GM19238 (cell line): Measurements from ENCODE around the gene TFB2M.
A peak's percentile ranks its signal among the peaks of the same experiment; 100 is the strongest.
"Not testable (repeated sequence)": the region's sequence is repeated elsewhere in the genome, so short reads cannot be mapped to it uniquely, and the experiment has no call there.

Experiments used
- DNase-seq: peaks from one replicate; pipeline ENCODE4 v3.0.0; 2011; ENCODE audit warnings: low spot score; ENCODE audit not compliant: insufficient read length

Gene TFB2M

GRCh38 chr1:246566128-246566812 lies at the start of gene TFB2M, which contains the start of gene CNST:
TFB2M (minus strand) TSS chr1:246566261; CDS start chr1:246566138, 123 bp downstream.
CNST (plus strand) TSS chr1:246566456; CDS start chr1:246591563, 25,107 bp downstream.
- DNase-seq = peak; percentile 78

DNA sequence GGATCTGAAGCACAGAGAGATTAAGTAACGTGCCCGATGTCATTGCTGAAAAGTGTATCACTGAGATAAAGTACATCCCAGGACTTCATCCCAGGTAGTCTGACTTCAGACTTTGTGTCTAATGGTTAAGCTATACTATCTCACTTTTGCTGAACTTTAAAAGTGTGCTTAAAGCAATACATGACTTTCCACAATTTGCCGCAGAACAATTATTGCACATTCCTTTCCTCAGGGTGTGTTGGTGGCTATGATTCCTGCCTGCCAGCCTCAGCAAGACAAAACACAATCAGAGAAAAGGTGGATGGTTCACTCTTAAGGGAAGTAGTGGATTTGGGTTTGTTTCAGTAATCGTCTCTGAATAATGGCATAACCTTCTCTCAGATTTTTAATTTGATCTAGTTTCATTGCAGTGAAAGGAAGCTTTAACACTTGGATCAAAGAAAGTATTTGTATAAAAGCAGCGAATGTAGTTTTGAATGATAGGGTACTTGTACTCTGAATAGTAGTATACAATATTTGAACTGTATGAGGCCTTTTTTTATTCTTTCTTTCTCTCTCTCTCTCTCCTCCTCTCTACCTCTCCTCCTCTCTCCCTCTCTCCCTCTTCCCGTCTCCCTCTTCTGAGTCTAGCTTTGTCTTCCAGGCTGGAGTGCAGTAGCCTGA lies 47.2 kb upstream of the TFB2M start:
- no peak for DNase-seq

GRCh38 chr1:246609632-246610031 lies 43.6 kb upstream of the TFB2M start:
- DNase-seq = no peak

DNA sequence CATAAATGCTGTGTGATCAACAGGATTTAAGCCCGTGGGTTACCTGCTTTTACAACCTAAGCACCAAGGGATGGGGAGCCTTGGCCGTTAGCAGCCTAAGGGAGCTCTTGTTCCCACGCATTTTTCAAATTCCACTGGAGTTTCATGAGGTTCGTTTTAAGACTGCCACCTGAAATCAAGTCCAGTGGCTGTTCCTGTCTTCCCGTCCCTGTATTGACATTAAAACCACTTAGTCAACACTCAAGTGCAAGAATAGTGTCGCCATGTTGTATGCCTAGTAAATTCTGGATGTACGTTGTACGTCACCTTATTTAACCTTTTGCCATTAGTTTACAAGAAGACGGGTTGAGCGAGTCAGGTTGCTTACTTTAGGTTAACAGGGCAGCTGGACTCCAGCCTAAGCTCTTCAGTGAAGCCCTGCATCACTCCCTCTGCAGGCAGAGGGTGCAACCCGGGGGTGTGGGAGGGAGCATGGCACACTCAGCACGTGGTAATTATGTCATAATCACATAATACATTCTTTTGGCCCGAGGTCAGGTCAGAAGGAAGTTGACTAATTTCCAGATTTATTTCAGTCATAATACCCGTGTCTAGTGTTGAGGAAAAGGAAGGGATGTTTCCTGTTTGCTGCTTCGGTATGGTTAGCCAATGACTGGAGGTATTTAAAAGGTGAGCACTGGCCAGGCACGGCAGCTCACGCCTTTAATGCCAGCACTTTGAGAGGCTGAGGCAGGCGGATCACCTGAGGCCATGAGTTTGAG lies 42.7 kb upstream of the TFB2M start:
- no peak for DNase-seq

- no peak for DNase-seq
Measured at GRCh38 chr1:246607462-246607861, 41.4 kb upstream of the TFB2M start.

DNA sequence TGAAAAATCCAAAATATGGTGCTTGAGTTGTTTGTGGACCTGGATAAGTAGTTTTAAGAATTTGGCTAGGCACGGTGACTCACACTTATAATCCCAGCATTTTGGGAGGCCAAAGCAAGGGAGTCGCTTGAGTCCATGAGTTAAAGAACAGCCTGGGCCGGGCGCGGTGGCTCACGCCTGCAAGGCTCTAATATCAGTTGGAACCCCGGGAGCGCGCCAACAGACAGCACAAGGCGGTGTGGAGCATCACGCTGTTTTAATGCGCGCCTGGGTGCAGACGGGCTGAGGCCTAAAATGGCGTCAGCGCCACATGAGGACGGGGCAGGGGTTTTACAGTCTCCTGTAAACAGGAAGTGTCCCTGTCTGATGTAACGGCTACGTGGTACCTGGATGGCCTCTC lies 39.2 kb upstream of the TFB2M start:
- not testable (repeated sequence) for DNase-seq

DNA sequence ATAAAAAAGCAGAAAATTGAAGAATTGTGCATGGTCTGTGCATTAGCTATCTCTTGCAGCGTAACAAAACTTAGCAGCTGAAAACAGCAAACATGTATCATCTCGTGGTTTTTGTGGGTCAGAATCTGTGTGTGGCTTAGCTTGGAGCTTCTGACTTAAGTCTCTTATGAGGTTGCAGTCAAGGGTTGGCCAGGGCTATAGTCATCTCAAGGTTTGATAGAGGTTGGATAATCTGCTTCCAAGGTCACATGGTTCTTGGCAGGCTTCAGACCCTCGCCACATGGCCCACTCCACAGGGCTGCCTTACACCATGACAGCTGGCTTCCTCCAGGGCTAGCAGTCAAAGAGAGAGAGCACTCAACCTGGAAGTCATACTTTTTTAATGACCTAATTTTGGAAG lies 36.1 kb upstream of the TFB2M start:
- DNase-seq = no peak

DNA sequence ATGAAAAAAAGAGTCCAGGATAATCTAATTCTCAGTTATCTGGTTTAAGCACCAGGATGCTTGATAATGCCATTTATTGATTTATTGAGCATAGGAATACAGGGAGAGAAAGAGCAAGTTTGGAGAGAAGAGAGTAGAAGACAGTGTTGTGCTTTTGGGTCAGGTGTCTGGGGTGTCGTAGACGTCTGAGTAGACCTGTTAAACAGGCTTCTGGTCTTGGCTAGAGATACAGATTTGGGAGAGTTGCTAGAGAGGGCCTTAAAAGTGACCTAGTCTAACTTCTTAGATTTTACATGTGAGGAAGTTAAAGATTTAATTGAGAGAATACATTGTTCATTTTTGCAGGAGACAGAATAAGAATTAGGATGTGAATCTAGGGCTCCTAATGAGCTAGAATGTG lies 34.5 kb upstream of the TFB2M start:
- DNase-seq = no peak

DNA sequence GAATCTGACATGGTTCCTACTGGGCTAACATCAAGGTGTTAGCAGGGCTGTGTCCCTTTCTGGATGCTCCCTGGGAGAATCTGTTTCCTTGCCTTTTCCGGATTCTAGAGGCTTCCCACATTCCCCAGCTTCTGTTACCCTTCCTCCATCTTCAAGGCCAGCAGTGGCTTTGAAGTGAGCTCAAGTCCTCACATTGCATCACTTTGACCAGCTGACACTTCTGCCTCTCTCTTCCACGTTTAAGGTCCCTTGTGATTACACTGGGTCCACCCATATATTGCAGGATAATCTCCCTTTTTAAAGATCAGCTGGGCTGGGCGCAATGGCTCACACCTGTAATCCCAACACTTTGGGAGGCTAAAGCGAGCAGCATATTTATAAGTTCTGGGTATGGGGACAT lies 33.3 kb upstream of the TFB2M start:
- no peak for DNase-seq

- DNase-seq = no peak
Measured at GRCh38 chr1:246597971-246598370, 31.9 kb upstream of the TFB2M start.

DNA sequence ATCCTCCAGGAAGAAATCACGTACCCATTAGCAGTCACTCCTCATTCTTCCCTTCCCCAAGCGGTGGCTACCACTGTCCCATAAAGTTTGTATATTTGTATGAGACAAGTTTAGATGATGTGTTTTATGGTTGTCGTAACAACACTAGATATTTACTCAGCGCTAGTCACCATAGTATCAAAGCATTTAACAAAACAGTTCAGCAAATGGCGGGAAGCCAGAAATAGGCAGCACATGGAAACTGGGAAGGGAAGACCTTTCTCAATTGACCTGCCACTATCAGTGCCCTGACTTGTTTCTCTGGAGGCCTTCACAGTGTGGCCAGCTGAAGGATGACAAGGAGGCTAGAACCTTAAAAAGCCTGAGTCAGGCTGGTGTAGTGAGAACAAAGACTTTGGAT lies 31.3 kb upstream of the TFB2M start:
- no peak for DNase-seq

- DNase-seq = no peak
Measured at GRCh38 chr1:246595146-246595545, 29.1 kb upstream of the TFB2M start.

DNA sequence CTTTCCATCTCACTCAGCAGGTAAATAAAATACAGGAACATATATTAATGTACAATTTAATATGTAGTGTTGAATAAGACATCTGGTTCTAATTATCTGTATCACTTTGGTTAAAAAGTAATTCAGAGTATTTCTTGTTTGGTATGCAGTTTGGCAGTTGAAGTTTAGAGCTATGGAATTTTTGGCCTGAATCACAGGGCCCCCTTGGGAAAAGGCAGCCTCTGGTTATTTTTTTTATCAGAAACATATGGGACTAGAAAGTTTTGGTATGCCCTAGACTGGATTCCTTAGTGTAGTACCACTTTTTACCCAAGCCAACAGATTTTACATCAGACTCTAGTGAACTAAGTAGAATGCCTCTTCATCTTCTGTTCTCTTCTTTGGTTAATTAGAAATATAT lies 26.6 kb upstream of the TFB2M start:
- DNase-seq = no peak

- no peak for DNase-seq
Measured at GRCh38 chr1:246591958-246592357, 25.9 kb upstream of the TFB2M start.

- peak; percentile 46 for DNase-seq
Measured at GRCh38 chr1:246591504-246591903, 25.4 kb upstream of the TFB2M start.

GRCh38 chr1:246591047-246591446 lies 25.0 kb upstream of the TFB2M start:
- no peak for DNase-seq

GRCh38 chr1:246589919-246590318 lies 23.9 kb upstream of the TFB2M start:
- DNase-seq = not testable (repeated sequence)

DNA sequence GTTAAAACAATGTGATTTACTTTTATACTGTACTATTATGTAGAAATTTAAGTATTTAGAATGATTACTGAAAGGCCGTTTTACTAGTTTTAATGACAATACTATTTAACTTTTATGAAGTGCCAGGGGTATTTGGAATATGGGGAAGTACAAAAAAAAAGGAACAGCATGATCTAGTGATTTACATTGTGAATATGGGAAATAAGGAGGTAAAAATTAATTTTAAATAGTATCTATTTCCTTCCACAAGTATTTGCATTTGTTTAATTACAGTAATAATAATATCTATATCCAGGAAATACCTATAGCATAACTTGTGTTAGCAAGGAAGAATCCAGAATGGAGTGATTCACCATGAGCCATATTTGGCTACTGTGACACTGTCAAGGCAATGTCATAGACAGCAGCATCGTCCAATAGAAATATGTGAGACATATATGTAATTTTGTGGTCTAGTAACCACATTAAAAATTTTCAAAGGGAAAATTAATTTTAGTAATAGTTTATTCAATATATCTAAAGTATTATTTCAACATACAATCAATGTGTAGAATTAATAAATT lies 22.2 kb upstream of the TFB2M start:
- no peak for DNase-seq

DNA sequence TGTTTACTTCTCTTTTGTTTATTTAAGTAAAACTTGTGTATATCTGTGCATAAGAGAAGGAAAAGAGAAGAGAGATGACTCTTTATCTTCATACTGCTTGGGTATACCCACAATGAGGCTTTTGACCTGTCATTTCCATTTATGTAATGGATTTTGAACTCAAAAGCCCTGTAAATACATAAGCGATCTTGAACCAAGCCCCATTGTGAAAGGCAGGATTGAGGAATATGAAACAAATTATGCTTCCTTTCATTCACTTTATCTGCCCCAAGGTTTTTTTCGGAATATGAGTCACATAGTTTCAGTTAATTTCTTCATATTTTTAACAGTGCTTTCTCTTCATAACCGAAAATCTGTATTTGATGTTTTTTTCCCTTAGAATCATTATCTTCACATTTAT lies 21.5 kb upstream of the TFB2M start:
- no peak for DNase-seq

DNA sequence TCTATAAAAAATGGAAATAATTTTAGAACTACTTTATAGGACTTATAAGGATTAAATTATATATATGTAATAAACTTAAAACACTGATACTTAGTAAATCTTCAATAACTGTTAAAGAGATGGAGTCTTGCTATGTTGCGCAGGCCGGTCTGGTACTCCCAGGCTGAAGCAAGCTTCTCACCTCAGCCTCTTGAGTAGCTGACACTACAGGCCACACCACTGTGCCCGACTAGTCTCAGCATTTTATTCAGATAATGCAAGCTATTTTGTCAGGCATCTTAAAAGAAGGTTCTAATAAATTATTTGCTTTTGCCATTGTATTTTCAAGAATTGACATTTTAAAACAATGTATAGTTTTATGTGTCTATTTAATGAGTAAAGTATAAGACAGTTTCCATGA lies 21.0 kb upstream of the TFB2M start:
- DNase-seq = no peak

- DNase-seq = no peak
Measured at GRCh38 chr1:246583448-246584185, 17.6 kb upstream of the TFB2M start.
